ES-I3 (cell line): ENCODE results near the gene CD320.

Experiments used
- H3K36me3 ChIP-seq: 2 replicates; pipeline ENCODE4 v1.6.1; 2013; ENCODE audit warnings: mild to moderate bottlenecking, low read length, control low read depth, moderate library complexity; ENCODE audit not compliant: insufficient read depth
- H3K4me1 ChIP-seq: 2 replicates; pipeline ENCODE4 v1.6.1; 2013; ENCODE audit warnings: mild to moderate bottlenecking, control low read depth, low read length; ENCODE audit not compliant: insufficient read depth
- H3K9ac ChIP-seq: 2 replicates; pipeline ENCODE4 v1.6.1; 2013; ENCODE audit warnings: low read depth, mild to moderate bottlenecking, low read length, moderate library complexity
- H3K9me3 ChIP-seq: 2 replicates; pipeline ENCODE4 v1.6.1; 2013; ENCODE audit warnings: mild to moderate bottlenecking, low read length, moderate library complexity; ENCODE audit not compliant: control insufficient read depth, insufficient read depth

Gene CD320

GRCh38 chr19:8259142-8259921 is 48.8 kb downstream of the CD320 start:
- Histone ChIP-seq H3K9ac (no peak overlapping the region), H3K9me3 (no peaks in the 10 kb centered on the region), H3K4me1 (no peaks in the 10 kb centered on the region), H3K36me3 (peaks cover 28% of the 10 kb centered on the region)

GRCh38 chr19:8257052-8257443 is 51.1 kb downstream of the CD320 start:
- no peak overlapping the region for H3K9ac ChIP-seq
- H3K9me3 ChIP-seq = no peaks in the 10 kb centered on the region
- H3K4me1 ChIP-seq = peaks cover 2% of the 10 kb centered on the region; the same call in 1 of the 2 replicates
- H3K36me3 ChIP-seq = peaks cover 23% of the 10 kb centered on the region

GRCh38 chr19:8256276-8257051 is 51.7 kb downstream of the CD320 start:
- no peaks in the 10 kb centered on the region for H3K9me3 ChIP-seq
- no peak overlapping the region for H3K9ac ChIP-seq
- peaks cover 22% of the 10 kb centered on the region for H3K36me3 ChIP-seq
- peaks cover 2% of the 10 kb centered on the region; the same call in 1 of the 2 replicates for H3K4me1 ChIP-seq

GRCh38 chr19:8255426-8256125 is 52.6 kb downstream of the CD320 start:
- no peak overlapping the region for H3K9ac ChIP-seq
- H3K36me3 ChIP-seq = peaks cover 17% of the 10 kb centered on the region
- no peaks in the 10 kb centered on the region for H3K9me3 ChIP-seq
- H3K4me1 ChIP-seq = peaks cover 2% of the 10 kb centered on the region; the same call in 1 of the 2 replicates

- H3K4me1 ChIP-seq = peaks cover 2% of the 10 kb centered on the region; the same call in 1 of the 2 replicates
- no peaks in the 10 kb centered on the region for H3K9me3 ChIP-seq
- peaks cover 17% of the 10 kb centered on the region for H3K36me3 ChIP-seq
- no peak overlapping the region for H3K9ac ChIP-seq
Measured at GRCh38 chr19:8254286-8255001, 53.7 kb downstream of the CD320 start.

- Histone ChIP-seq H3K4me1 (peaks cover 2% of the 10 kb centered on the region; the same call in 1 of the 2 replicates), H3K9me3 (no peaks in the 10 kb centered on the region), H3K36me3 (peaks cover 16% of the 10 kb centered on the region), H3K9ac (no peak overlapping the region)
Measured at GRCh38 chr19:8253678-8254077, 54.5 kb downstream of the CD320 start.

- Histone ChIP-seq H3K36me3 (peaks cover 17% of the 10 kb centered on the region), H3K9ac (no peak overlapping the region)
Measured at GRCh38 chr19:8252922-8253589, 55.1 kb downstream of the CD320 start.

More at GRCh38 chr19:8252922-8253589, 55.1 kb downstream of the CD320 start:
- H3K9me3 ChIP-seq = no peaks in the 10 kb centered on the region
- H3K4me1 ChIP-seq = peaks cover 2% of the 10 kb centered on the region; the same call in 1 of the 2 replicates
